Epidermal melanocyte (primary cell): ENCODE measurements around the gene LYRM4.

Experiments used
- DNase-seq: peaks from one replicate; pipeline ENCODE4 v3.0.0; 2011; ENCODE audit warnings: low spot score; ENCODE audit not compliant: insufficient read length

LYRM4 gene

GRCh38 chr6:5246141-5247097 lies 14.3 kb downstream of the LYRM4 start:
- no peak for DNase-seq

GRCh38 chr6:5243069-5243468 lies 17.7 kb downstream of the LYRM4 start:
- DNase-seq = no peak

GRCh38 chr6:5241252-5241651 lies 19.5 kb downstream of the LYRM4 start:
- DNase-seq = no peak

GRCh38 chr6:5238336-5238735 lies 22.4 kb downstream of the LYRM4 start:
- no peak for DNase-seq

- DNase-seq = no peak
Observed at GRCh38 chr6:5237805-5238204, 22.9 kb downstream of the LYRM4 start.

- DNase-seq = no peak
Observed at GRCh38 chr6:5235830-5236229, 24.9 kb downstream of the LYRM4 start.

- no peak for DNase-seq
Observed at GRCh38 chr6:5234874-5235273, 25.9 kb downstream of the LYRM4 start.

GRCh38 chr6:5231289-5231688 lies 29.5 kb downstream of the LYRM4 start:
- DNase-seq = no peak

GRCh38 chr6:5230081-5230480 lies 30.7 kb downstream of the LYRM4 start:
- DNase-seq = no peak

- no peak for DNase-seq
Observed at GRCh38 chr6:5229356-5229755, 31.4 kb downstream of the LYRM4 start.

- DNase-seq = no peak
Observed at GRCh38 chr6:5223309-5223708, 37.4 kb downstream of the LYRM4 start.

- DNase-seq = no peak
Observed at GRCh38 chr6:5220443-5220842, 40.3 kb downstream of the LYRM4 start.

GRCh38 chr6:5219011-5219691 lies 41.6 kb downstream of the LYRM4 start:
- no peak for DNase-seq

GRCh38 chr6:5217356-5217755 lies 43.4 kb downstream of the LYRM4 start:
- DNase-seq = no peak

- no peak for DNase-seq
Observed at GRCh38 chr6:5215799-5216198, 45.0 kb downstream of the LYRM4 start.

GRCh38 chr6:5215159-5215558 lies 45.6 kb downstream of the LYRM4 start:
- no peak for DNase-seq

GRCh38 chr6:5214570-5215052 lies 46.1 kb downstream of the LYRM4 start:
- no peak for DNase-seq

GRCh38 chr6:5213836-5214235 lies 46.9 kb downstream of the LYRM4 start:
- DNase-seq = no peak

GRCh38 chr6:5211492-5211891 lies 49.3 kb downstream of the LYRM4 start:
- no peak for DNase-seq

GRCh38 chr6:5208471-5208971 lies 52.2 kb downstream of the LYRM4 start:
- DNase-seq = no peak

GRCh38 chr6:5208057-5208456 lies 52.7 kb downstream of the LYRM4 start:
- no peak for DNase-seq

- no peak for DNase-seq
Observed at GRCh38 chr6:5206920-5207561, 53.7 kb downstream of the LYRM4 start.
